IMR-90 (cell line): ENCODE results near the gene PDLIM5. TPM values are rescaled to one million over a fixed set of nuclear protein-coding genes. Genes with fewer than 3 reads are reported as not detected.

Experiments used
- ATAC-seq: fragments of 200-7000 bp; cut with Tn5 transposase; 2 replicates; pipeline ENCODE4 v1.9.1; 2020; ENCODE audit warnings: low read depth, mild to moderate bottlenecking, moderate library complexity
- BruUV-seq: library from RNA; stranded (reverse); fragments of 400-500 nt; replicated peaks from 2 replicates; lab custom pipeline; 2021; lab: Mats Ljungman, UMichigan
- CTCF ChIA-PET: fragments of 300-600 bp; formaldehyde crosslinking; extraction: SDS; loops from one replicate; lab custom pipeline; 2021; ENCODE audit warnings: antibody characterized with exemption; lab: Yijun Ruan, JAX
- POLR2A ChIA-PET: fragments of 300-600 bp; sonication (Branson Sonifier 250); formaldehyde crosslinking; loops from one replicate; lab custom pipeline; 2022; ENCODE audit warnings: antibody characterized with exemption; ENCODE audit not compliant: unreplicated experiment; lab: Charles Lee
- DNase-seq: peaks from one replicate; pipeline ENCODE4 v3.0.0; 2013
- H2AFZ ChIP-seq: replicated peaks from 2 replicates; pipeline ENCODE3; 2013; ENCODE audit warnings: low read length, mild to moderate bottlenecking; ENCODE audit not compliant: poor library complexity
- H2AK5ac ChIP-seq: 2 replicates; pipeline ENCODE4 v1.6.1; 2013; ENCODE audit warnings: low read depth, low read length, inconsistent platforms
- H2AK9ac ChIP-seq: replicated peaks from 2 replicates; pipeline ENCODE3; 2013; ENCODE audit warnings: mild to moderate bottlenecking, low read depth, low read length, moderate library complexity; ENCODE audit not compliant: poor library complexity
- H2BK120ac ChIP-seq: 2 replicates; pipeline ENCODE4 v1.6.1; 2013; ENCODE audit warnings: low read depth, low read length, inconsistent platforms
- H2BK15ac ChIP-seq: 3 replicates; pipeline ENCODE4 v1.6.1; 2013; ENCODE audit warnings: low read depth, low read length, inconsistent platforms
- H2BK20ac ChIP-seq: 2 replicates; pipeline ENCODE4 v1.6.1; 2013; ENCODE audit warnings: low read depth, mild to moderate bottlenecking, inconsistent platforms, low read length, moderate library complexity
- H2BK5ac ChIP-seq: 2 replicates; pipeline ENCODE4 v1.6.1; 2013; ENCODE audit warnings: mild to moderate bottlenecking, low read depth, low read length, inconsistent platforms; ENCODE audit not compliant: poor library complexity, severe bottlenecking
- H3K14ac ChIP-seq: replicated peaks from 2 replicates; pipeline ENCODE4 v1.6.1; 2013; ENCODE audit warnings: low read depth, low read length, inconsistent platforms
- H3K18ac ChIP-seq: 2 replicates; pipeline ENCODE4 v1.6.1; 2013; ENCODE audit warnings: low read depth, low read length, control low read depth
- H3K23ac ChIP-seq: 2 replicates; pipeline ENCODE4 v1.6.1; 2013; ENCODE audit warnings: low read depth, low read length, inconsistent platforms
- H3K27ac ChIP-seq: 2 replicates; pipeline ENCODE4 v1.5.1; 2013; ENCODE audit warnings: mild to moderate bottlenecking, control low read depth, low read length; ENCODE audit not compliant: insufficient read depth
- H3K27me3 ChIP-seq: 2 replicates; pipeline ENCODE4 v1.6.1; 2013; ENCODE audit warnings: low read length; ENCODE audit not compliant: control insufficient read depth, insufficient read depth
- H3K36me3 ChIP-seq: 2 replicates; pipeline ENCODE4 v1.6.1; 2013; ENCODE audit warnings: low read length, mixed read lengths; ENCODE audit not compliant: control insufficient read depth, insufficient read depth
- H3K4ac ChIP-seq: 2 replicates; pipeline ENCODE4 v1.6.1; 2013; ENCODE audit warnings: low read depth, low read length, inconsistent platforms
- H3K4me1 ChIP-seq: 2 replicates; pipeline ENCODE4 v1.6.1; 2013; ENCODE audit warnings: low read length, mixed read lengths; ENCODE audit not compliant: control insufficient read depth, insufficient read depth
- H3K4me2 ChIP-seq: 2 replicates; pipeline ENCODE4 v1.6.1; 2013; ENCODE audit warnings: low read depth, mild to moderate bottlenecking, control low read depth, low read length, moderate library complexity
- H3K4me3 ChIP-seq: 2 replicates; pipeline ENCODE4 v1.5.1; 2013; ENCODE audit warnings: low read depth, mild to moderate bottlenecking, control low read depth, low read length, moderate library complexity; ENCODE audit not compliant: insufficient read depth
- H3K56ac ChIP-seq: 2 replicates; pipeline ENCODE4 v1.6.1; 2013; ENCODE audit warnings: low read length, inconsistent platforms; ENCODE audit not compliant: insufficient read depth; ENCODE audit errors: extremely low read depth
- H3K79me1 ChIP-seq, 2 experiments: 2 replicates each; pipeline ENCODE4 v1.6.1; 2013; ENCODE audit warnings: low read length in 2 of 2, inconsistent platforms in 1 of 2, low read depth in 1 of 2
- H3K9ac ChIP-seq: 2 replicates; pipeline ENCODE4 v1.6.1; 2013; ENCODE audit warnings: low read depth, low read length, control low read depth
- H3K9me1 ChIP-seq: 2 replicates; pipeline ENCODE4 v1.6.1; 2013; ENCODE audit warnings: low read length, inconsistent platforms; ENCODE audit not compliant: insufficient read depth
- H3K9me3 ChIP-seq: 2 replicates; pipeline ENCODE4 v1.6.1; 2013; ENCODE audit warnings: low read length; ENCODE audit not compliant: control insufficient read depth, insufficient read depth
- H4K20me1 ChIP-seq: 2 replicates; pipeline ENCODE4 v1.6.1; 2013; ENCODE audit warnings: low read length, inconsistent platforms; ENCODE audit not compliant: insufficient read depth
- H4K5ac ChIP-seq: 2 replicates; pipeline ENCODE4 v1.6.1; 2013; ENCODE audit warnings: mild to moderate bottlenecking, low read depth, low read length, control low read depth
- H4K8ac ChIP-seq, 2 experiments: 2 replicates each; pipeline ENCODE4 v1.6.1; 2013; ENCODE audit warnings: low read depth in 2 of 2, low read length in 2 of 2, control low read depth in 1 of 2, inconsistent platforms in 1 of 2
- H4K91ac ChIP-seq: 2 replicates; pipeline ENCODE4 v1.6.1; 2013; ENCODE audit warnings: low read depth, low read length, inconsistent platforms; ENCODE audit not compliant: insufficient read depth
- CEBPB ChIP-seq: IDR thresholded peaks from 2 replicates; pipeline ENCODE4 v1.6.1; 2012; ENCODE audit warnings: low read depth, low read length, improper control_type of control experiment
- CHD1 ChIP-seq: IDR thresholded peaks from 2 replicates; pipeline ENCODE4 v1.6.1; 2012; ENCODE audit warnings: low read depth, low read length, improper control_type of control experiment
- MAZ ChIP-seq: IDR thresholded peaks from 2 replicates; pipeline ENCODE4 v1.6.1; 2012; ENCODE audit warnings: low read depth, mild to moderate bottlenecking, low read length, improper control_type of control experiment, moderate library complexity, borderline replicate concordance
- RCOR1 ChIP-seq: IDR thresholded peaks from 2 replicates; pipeline ENCODE4 v1.6.1; 2012; ENCODE audit warnings: mild to moderate bottlenecking, low read length, improper control_type of control experiment; ENCODE audit not compliant: insufficient replicate concordance
- WGBS, 2 experiments: methylation state at CpG; one replicate each; pipeline versions ENCODE4 v1.1.5 to v1.1.7; 2013; ENCODE audit warnings: missing lambda C conversion rate in 2 of 2; ENCODE audit not compliant: insufficient read length in 1 of 2; ENCODE audit errors: extremely low coverage in 2 of 2; 5-methylcytosine and 5-hydroxymethylcytosine counted together
- dilution Hi-C: fragments of 300-500 bp; cut with HindIII; formaldehyde crosslinking; loops from one replicate; pipeline ENCODE4 v1.14.3; 2018; ENCODE audit warnings: low sequenced_read_pairs; ENCODE audit not compliant: unreplicated experiment
- in situ Hi-C: fragments of 300-500 bp; cut with MboI; formaldehyde crosslinking; loops from 3 replicates; pipeline ENCODE4 v1.14.3; 2019; ENCODE audit warnings: low sequenced_read_pairs, inconsistent platforms, mixed read lengths
- intact Hi-C: fragments of 100-400 bp; cut with micrococcal nuclease; formaldehyde crosslinking; loops from 2 replicates; pipeline ENCODE4 v1.10.0; 2022
- polyA plus RNA-seq, 3 experiments: library from polyadenylated mRNA; depleted of rRNA; stranded (reverse); fragments of >200 nt; gene quantifications; 2 replicates each; pipeline ENCODE4 v1.2.3, GENCODE V29; 2012; ENCODE audit warnings: low replicate concordance in 1 of 3
- total RNA-seq: library from RNA; depleted of rRNA; stranded (reverse); fragments of >200 nt; gene quantifications from 2 replicates; pipeline ENCODE4 v1.2.3, GENCODE V29; 2012

The PDLIM5 gene
- total and polyA plus RNA-seq, 2 of the 4 experiments (the other 2 are of a cell fraction) = 96.5 to 188 TPM

- no peak for TF ChIP-seq MAZ
Observed at GRCh38 chr4:94447754-94448411, 3.9 kb upstream of the PDLIM5 start (continued).

- CTCF ChIA-PET = interaction anchor here (0.6 to 2.1 kb wide), 2 partner anchors 42 to 101 kb away, joined by 3 to 4 read pairs; no protein-coding TSS in a partner anchor
- dilution Hi-C loops = no loop called here
- Histone ChIP-seq H3K56ac (no peak overlapping the region), H4K8ac (no peak overlapping the region), H3K79me1 (peaks cover 0 to 7% of the 10 kb centered on the region in 2 experiments; a peak in 1 of 4 replicates), H3K4ac (no peak overlapping the region), H3K4me1 (peaks cover 7% of the 10 kb centered on the region), H3K4me2 (no peak overlapping the region), H3K4me3 (no peak overlapping the region), H3K36me3 (no peaks in the 10 kb centered on the region), H3K18ac (no peak overlapping the region), H3K9ac (no peak overlapping the region), H4K5ac (no peak overlapping the region), H3K14ac (no peak overlapping the region), H3K9me1 (peaks cover 4% of the 10 kb centered on the region; the same call in 1 of the 2 replicates), H2AK5ac (no peak overlapping the region), H2BK15ac (no peak overlapping the region), H4K20me1 (no peaks in the 10 kb centered on the region), H3K27me3 (no peaks in the 10 kb centered on the region), H3K27ac (no peak overlapping the region), H2AFZ (no peak overlapping the region), H4K91ac (no peak overlapping the region), H2BK5ac (no peak overlapping the region), H2BK20ac (no peak overlapping the region), H3K23ac (no peak overlapping the region), H3K9me3 (no peaks in the 10 kb centered on the region), H2BK120ac (no peak overlapping the region), H2AK9ac (no peak overlapping the region)
- POLR2A ChIA-PET = interaction anchor here (0.6 kb wide), 1 partner anchor 138 kb away, joined by 6 read pairs; no protein-coding TSS in a partner anchor
- DNase-seq (no peak), ATAC-seq (no peak)
- TF ChIP-seq RCOR1 (no peak), CHD1 (no peak), CEBPB (no peak)
- intact Hi-C loops = no loop called here
- in situ Hi-C loops = no loop called here
- no CpG with 5 or more reads among the region's 3 CpGs for WGBS, 2 experiments
- no TSS peak for BruUV-seq
Observed at GRCh38 chr4:94448815-94449375, 2.8 kb upstream of the PDLIM5 start.
